ENCODE results near the gene NSUN4.
"Not testable (repeated sequence)": the region's sequence is repeated elsewhere in the genome, so short reads cannot be mapped to it uniquely, and the experiment has no call there.

NSUN4 gene

DNA sequence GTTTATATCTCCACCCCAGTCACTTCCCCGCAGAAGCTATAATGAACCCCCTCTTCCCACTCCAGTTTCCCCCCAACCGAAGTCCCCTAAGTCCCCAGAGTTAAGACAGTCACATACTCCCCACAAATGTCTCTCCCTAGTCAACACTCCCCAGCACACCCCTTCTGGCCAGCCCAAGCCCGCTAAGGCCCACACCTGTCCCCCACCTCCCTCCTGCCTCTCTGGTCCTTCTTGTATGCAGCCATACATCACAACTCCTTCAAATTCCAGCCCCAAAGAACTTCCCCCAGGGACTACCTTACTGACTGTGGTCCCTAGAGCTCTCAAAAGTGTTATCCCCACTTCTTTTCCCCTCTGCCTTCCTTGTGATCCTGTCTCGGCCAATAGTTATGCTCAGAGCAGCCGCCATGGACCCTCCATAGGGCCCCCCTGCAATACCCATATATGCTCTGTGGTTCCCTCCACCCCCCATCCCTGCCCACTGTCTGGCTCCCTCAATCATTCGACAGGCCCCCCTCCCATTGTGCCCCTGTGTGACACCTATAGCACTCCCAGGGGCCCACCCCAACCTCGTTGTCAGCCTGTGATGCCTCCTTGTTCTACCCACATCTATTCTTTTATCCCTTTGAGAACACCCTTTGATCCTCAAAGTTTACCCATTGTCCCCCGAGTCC is 2.2 kb downstream of the NSUN4 start:
- in situ Hi-C loops (cut with MboI; ENCODE audit: low sequenced_read_pairs, unreplicated experiment) = no loop called here
- TF ChIP-seq, protein P1, sequence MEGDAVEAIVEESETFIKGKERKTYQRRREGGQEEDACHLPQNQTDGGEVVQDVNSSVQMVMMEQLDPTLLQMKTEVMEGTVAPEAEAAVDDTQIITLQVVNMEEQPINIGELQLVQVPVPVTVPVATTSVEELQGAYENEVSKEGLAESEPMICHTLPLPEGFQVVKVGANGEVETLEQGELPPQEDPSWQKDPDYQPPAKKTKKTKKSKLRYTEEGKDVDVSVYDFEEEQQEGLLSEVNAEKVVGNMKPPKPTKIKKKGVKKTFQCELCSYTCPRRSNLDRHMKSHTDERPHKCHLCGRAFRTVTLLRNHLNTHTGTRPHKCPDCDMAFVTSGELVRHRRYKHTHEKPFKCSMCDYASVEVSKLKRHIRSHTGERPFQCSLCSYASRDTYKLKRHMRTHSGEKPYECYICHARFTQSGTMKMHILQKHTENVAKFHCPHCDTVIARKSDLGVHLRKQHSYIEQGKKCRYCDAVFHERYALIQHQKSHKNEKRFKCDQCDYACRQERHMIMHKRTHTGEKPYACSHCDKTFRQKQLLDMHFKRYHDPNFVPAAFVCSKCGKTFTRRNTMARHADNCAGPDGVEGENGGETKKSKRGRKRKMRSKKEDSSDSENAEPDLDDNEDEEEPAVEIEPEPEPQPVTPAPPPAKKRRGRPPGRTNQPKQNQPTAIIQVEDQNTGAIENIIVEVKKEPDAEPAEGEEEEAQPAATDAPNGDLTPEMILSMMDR (IDR thresholded peaks at IDR 0.05; ENCODE audit: borderline replicate concordance, control extremely low read depth, extremely low read depth, insufficient read depth, missing control alignments) = no peak
- no peak for DNase-seq (ENCODE audit: low spot score)

DNA sequence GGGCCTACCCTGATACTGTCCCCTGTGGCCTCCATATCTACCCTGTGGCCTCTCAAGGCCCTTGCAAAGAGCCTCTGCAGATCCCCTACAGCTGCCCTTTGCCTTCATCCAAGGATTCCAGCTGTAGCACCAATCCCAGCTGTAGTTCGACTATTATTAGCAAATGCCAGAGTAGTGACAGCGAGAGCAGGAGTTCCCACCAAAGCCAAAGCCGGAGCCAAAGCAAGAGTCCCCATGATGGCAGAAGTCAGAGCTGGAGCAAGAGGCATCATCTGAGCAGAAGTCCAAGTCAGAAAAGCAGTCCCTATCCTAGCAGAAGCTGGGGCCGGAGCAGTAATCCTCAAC is 2.7 kb downstream of the NSUN4 start:
- in situ Hi-C loops (cut with MboI; ENCODE audit: low sequenced_read_pairs, unreplicated experiment) = no loop called here
- no peak for DNase-seq (ENCODE audit: low spot score)
- TF ChIP-seq, protein P1 (IDR thresholded peaks at IDR 0.05; ENCODE audit: borderline replicate concordance, control extremely low read depth, extremely low read depth, insufficient read depth, missing control alignments) = no peak

DNA sequence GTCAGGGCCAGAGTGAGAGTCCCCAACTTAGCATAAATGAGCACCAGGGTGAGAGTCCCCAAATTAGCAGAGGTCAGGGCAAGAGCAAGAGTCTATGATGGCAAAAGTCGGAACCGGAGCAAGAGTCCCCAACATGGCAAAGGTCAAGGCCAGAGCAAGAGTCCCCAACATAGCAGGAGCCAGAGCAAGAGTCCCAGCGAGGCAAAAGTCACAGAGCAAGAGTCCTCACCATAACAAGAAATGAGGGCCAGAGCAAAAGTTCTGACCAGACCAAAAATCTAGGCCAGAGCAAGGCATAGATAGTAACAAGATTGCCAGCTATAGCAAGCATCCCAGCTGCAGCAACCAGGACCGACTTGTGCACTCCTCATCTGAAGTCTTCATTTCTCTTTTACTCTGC is 3.1 kb downstream of the NSUN4 start:
- no peak for DNase-seq (ENCODE audit: low spot score)
- in situ Hi-C loops (cut with MboI; ENCODE audit: low sequenced_read_pairs, unreplicated experiment) = no loop called here
- TF ChIP-seq, protein P1 (IDR thresholded peaks at IDR 0.05; ENCODE audit: borderline replicate concordance, control extremely low read depth, extremely low read depth, insufficient read depth, missing control alignments) = no peak

DNA sequence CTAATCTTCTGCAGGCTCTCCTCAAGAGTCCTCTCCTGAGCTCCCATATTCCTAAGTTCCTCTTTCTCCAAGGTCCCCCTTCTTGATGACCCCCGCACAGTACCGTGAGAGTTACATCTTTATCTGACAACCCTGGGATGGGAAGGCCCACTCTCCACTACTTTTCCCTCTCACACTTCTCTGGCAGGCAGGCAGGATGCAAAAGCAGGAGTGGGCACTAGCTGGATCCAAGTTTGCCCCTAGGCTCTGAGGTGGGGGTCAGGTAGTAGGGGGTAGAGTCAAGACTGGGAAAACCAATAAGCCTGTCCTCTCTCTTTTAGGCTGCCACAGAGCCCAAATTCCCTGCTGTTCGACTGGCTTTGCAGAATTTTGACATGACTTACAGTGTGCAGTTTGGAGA is 3.9 kb downstream of the NSUN4 start:
- no peak for DNase-seq (ENCODE audit: low spot score)
- TF ChIP-seq, protein P1 (IDR thresholded peaks at IDR 0.05; ENCODE audit: borderline replicate concordance, control extremely low read depth, extremely low read depth, insufficient read depth, missing control alignments) = no peak
- in situ Hi-C loops (cut with MboI; ENCODE audit: low sequenced_read_pairs, unreplicated experiment) = no loop called here

DNA sequence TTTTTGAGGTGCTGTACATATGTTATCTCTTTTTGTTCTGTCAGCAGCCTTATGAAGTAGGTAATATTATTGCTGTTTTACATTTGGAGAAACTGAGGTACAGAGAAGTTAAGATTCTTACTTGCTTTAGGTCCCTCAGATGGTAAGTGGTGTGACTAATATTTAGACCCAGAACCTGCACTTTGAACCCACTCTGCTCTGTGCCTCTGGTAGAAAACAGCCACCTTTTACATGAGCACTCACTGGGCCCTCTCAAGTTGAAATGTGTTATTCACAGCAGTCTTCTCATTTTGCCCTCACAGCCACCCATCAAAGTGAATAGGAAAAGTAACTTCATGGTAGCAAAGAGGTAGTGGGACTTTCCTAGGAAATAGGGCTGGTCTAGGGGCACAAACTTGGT is 4.7 kb downstream of the NSUN4 start:
- in situ Hi-C loops (cut with MboI; ENCODE audit: low sequenced_read_pairs, unreplicated experiment) = loop anchor here (5.0 kb wide), 1 partner anchor 43 kb away; the partner anchor contains the start of genes LRRC41 and UQCRH
- no peak for DNase-seq (ENCODE audit: low spot score)
- TF ChIP-seq, protein P1 (IDR thresholded peaks at IDR 0.05; ENCODE audit: borderline replicate concordance, control extremely low read depth, extremely low read depth, insufficient read depth, missing control alignments) = no peak

DNA sequence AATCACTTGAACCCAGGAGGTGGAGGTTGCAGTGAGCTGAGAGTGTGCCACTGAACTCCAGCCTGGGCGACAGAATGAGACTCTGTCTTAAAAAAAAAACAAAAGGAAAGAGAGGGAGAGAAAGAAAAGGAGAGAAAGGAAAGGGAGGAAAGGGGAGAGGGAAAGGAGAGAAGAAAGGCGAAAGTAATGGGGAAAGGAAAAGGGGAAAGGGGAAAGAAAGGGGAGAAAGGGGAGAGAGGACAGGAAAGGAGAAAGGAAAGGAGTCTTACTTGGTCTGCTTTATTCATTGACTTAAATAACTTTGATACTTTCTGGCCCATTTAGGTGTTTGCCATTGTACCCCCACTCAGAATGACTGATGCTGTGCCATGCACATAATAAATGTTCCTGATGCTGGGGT is 11.8 kb downstream of the NSUN4 start:
- DNase-seq (ENCODE audit: low spot score) = no peak
- TF ChIP-seq, protein P1 (IDR thresholded peaks at IDR 0.05; ENCODE audit: borderline replicate concordance, control extremely low read depth, extremely low read depth, insufficient read depth, missing control alignments) = no peak
- in situ Hi-C loops (cut with MboI; ENCODE audit: low sequenced_read_pairs, unreplicated experiment) = no loop called here

DNA sequence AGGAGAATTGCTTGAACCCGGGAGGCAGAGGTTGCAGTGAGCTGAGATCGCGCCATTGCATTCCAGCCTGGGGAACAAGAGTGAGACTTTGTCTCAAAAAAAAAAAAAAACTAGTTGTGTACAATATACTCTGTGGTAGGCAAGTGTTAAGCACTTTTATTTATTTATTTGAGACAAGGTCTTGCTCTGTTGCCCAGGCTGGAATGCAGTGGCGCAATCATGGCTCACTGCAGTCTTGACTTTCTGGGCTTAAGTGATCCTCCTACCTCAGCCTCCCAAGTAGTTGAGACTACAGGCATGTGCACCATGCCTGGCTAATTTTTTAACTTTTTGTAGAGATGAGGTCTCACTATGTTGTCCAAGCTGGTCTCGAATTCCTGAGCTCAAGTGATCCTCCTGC is 15.3 kb downstream of the NSUN4 start:
- DNase-seq (ENCODE audit: low spot score); in situ Hi-C loops (cut with MboI; ENCODE audit: low sequenced_read_pairs, unreplicated experiment): not testable (repeated sequence)

All from GM13976 (cell line).